ENCODE results near the gene GNG12.

DNA sequence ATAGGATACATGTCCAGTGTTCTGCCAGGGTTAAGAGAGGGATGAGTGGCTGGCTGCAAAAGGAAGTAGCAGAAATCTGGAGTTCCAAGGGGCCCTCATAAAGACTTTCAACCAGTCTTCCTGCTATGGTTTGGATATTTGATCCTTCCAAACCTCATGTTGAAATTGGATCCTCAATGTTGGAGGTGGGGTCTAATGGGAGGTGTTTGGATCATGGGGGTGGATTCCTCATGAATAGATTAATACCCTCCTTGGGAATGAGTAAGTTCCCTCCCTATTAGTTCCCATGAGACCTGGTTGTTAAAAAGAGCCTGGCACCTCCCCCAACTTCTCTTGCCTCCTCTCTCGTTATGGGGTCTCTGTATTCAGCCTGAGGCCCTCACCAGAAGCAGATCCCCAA, 10.1 kb upstream of the GNG12 start:
- TF ChIP-seq CTCF (IDR thresholded peaks at IDR 0.05) (no peak), POLR2A (IDR thresholded peaks at IDR 0.05) (no peak)
